ENCODE results near the gene VWA2.

GRCh38 chr10:114335614-114336013, 96.6 kb downstream of the VWA2 start:
- TF ChIP-seq MAX (IDR thresholded peaks at IDR 0.05; ENCODE audit: low read depth, low read length) (no peak), YY1 (IDR thresholded peaks at IDR 0.05; ENCODE audit: low read depth, low read length) (no peak), CTCF (IDR thresholded peaks at IDR 0.05 in 2 of 3, conservative IDR thresholded peaks at IDR 0.05 in 1 of 3; ENCODE audit: control insufficient read depth in 2 of 3, extremely low read depth in 1 of 3, insufficient read depth in 1 of 3, low read depth in 3 of 3, low read length in 3 of 3) (no peak), POLR2A (IDR thresholded peaks at IDR 0.05; ENCODE audit: low read depth, low read length) (no peak), CEBPZ (IDR thresholded peaks at IDR 0.05; ENCODE audit: low read depth, low read length) (no peak), USF2 (IDR thresholded peaks at IDR 0.05; ENCODE audit: borderline replicate concordance, low read depth, low read length) (no peak), ZZZ3 (IDR thresholded peaks at IDR 0.05; ENCODE audit: control insufficient read depth, insufficient read length, low read depth) (no peak), RFX5 (IDR thresholded peaks at IDR 0.05; ENCODE audit: low read depth, low read length) (no peak), JUNB (IDR thresholded peaks at IDR 0.05) (no peak), SUZ12 (IDR thresholded peaks at IDR 0.05; ENCODE audit: unreplicated experiment) (no peak), RCOR1 (conservative IDR thresholded peaks at IDR 0.05; ENCODE audit: low read depth, low read length) (no peak), POLR2AphosphoS5 (IDR thresholded peaks at IDR 0.05; ENCODE audit: low read length) (no peak)
